SU-DHL-6 (cell line): ENCODE data around the gene SSNA1.

Experiments
- H2AFZ ChIP-seq: fragments of 200-600 bp; sonication (generic); 2 replicates; pipeline ENCODE4 v1.6.1; 2014; ENCODE audit warnings: low read depth, mild to moderate bottlenecking, moderate library complexity, mixed read lengths, antibody characterized with exemption, low read length; ENCODE audit not compliant: severe bottlenecking
- H3F3A ChIP-seq: fragments of 200-600 bp; shearing (Covaris generic); 2 replicates; pipeline ENCODE4 v1.6.0; 2016; ENCODE audit warnings: antibody characterized with exemption, mild to moderate bottlenecking; ENCODE audit not compliant: insufficient read depth
- H3K27ac ChIP-seq: fragments of 200-600 bp; sonication (generic); 2 replicates; pipeline ENCODE4 v1.5.1; 2016; ENCODE audit warnings: low read depth, mild to moderate bottlenecking, low read length, moderate library complexity, mixed read lengths
- H3K27me3 ChIP-seq: fragments of 200-600 bp; sonication (generic), shearing (Covaris generic); 2 replicates; pipeline ENCODE4 v1.6.0; 2014; ENCODE audit warnings: mild to moderate bottlenecking, low read length
- H3K36me3 ChIP-seq: fragments of 200-600 bp; sonication (generic); 2 replicates; pipeline ENCODE4 v1.6.1; 2014; ENCODE audit warnings: mild to moderate bottlenecking, low read length, mixed read lengths
- H3K4me2 ChIP-seq: fragments of 300-600, 200-600 bp; shearing (Covaris generic), sonication (generic); 2 replicates; pipeline ENCODE4 v1.6.0; 2014; ENCODE audit warnings: low read length, low read depth, mild to moderate bottlenecking; ENCODE audit not compliant: poor library complexity, severe bottlenecking
- H3K4me3 ChIP-seq: fragments of 200-600 bp; sonication (generic); 2 replicates; pipeline ENCODE4 v1.5.1; 2014; ENCODE audit warnings: antibody characterized with exemption, low read length, mild to moderate bottlenecking, mixed read lengths; ENCODE audit not compliant: insufficient read depth, poor library complexity, severe bottlenecking
- H3K79me2 ChIP-seq: fragments of 200-600 bp; sonication (generic); 2 replicates; pipeline ENCODE4 v1.6.1; 2014; ENCODE audit warnings: mild to moderate bottlenecking, low read length, moderate library complexity; ENCODE audit not compliant: insufficient read depth
- H3K9ac ChIP-seq: fragments of 200-600 bp; sonication (generic); 2 replicates; pipeline ENCODE4 v1.7.0; 2014; ENCODE audit warnings: mild to moderate bottlenecking, low read length
- H3K9me2 ChIP-seq: fragments of 200-600 bp; sonication (generic); replicated peaks from 2 replicates; pipeline ENCODE4 v1.6.1; 2014; ENCODE audit warnings: low read length; ENCODE audit not compliant: insufficient read depth
- H3K9me3 ChIP-seq: fragments of 200-600 bp; sonication (generic); 2 replicates; pipeline ENCODE4 v1.6.1; 2014; ENCODE audit warnings: low read length, mixed read lengths; ENCODE audit not compliant: insufficient read depth
- H4K20me1 ChIP-seq: fragments of 200-600 bp; sonication (generic); 2 replicates; pipeline ENCODE4 v1.6.1; 2014; ENCODE audit warnings: low read depth, mild to moderate bottlenecking, antibody characterized with exemption, low read length, moderate library complexity, mixed read lengths
- EZH2phosphoT487 ChIP-seq: fragments of 200-600 bp; sonication (generic), shearing (Covaris generic); conservative IDR thresholded peaks from 2 replicates; pipeline ENCODE4 v1.6.1; 2018; ENCODE audit warnings: mild to moderate bottlenecking, antibody characterized with exemption, low read length, moderate library complexity, mixed read lengths
- TF ChIP-seq, protein P1 (sequence below): fragments of 200-600 bp; sonication (generic); IDR thresholded peaks from one replicate; pipeline ENCODE4 v1.5.1; 2017; ENCODE audit warnings: antibody characterized with exemption, mild to moderate bottlenecking, low read length, moderate library complexity; ENCODE audit not compliant: insufficient read depth, poor library complexity, severe bottlenecking

Gene SSNA1

DNA sequence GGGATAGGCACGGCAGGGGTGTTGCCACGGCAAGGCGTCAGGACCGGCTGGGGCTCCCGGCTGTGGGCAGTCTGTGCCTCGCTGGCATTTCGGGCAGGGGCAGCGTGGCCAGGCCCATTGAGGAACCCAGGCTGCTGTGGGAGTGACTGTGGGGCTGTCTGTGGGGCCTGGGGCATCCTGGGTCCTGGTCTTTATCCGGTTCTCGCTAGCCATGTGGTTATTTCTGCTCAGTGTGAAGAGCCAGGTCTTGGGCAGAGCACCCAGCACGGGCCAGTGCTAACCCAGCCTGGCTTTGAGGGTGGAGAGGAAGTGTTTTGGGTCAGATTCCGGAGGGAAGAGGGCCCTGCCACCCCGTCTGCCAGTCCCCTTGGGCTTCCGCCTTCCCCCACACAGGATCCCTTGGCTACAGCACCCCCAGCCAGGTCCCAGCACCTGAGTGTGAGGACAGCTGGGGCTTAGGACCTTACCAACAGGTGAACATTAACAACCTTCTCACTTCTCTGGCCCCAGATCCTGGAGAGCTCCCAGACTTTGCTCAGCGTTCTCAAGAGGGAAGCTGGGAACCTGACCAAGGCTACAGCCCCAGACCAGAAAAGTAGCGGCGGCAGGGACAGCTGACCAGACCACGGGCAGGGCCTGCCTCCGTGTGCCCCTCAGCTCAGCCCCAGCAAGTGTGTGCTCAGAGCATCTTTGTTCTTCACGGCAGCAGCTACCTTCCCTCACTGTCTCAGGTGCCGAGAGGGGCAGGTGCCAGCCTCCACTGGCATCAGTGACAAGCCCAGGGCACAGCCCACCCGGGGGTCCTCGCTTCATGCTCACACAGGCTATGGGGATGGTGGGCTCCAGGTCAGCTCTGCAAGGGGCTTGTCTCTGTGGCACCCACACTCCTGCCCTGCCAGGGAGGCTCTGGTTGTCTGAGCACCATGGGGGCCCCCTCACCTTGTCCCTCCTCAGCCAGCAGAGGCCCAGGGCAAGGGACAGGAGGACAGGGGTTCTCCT is 1.1 kb downstream of the SSNA1 start:
- no peak overlapping the region for H2AFZ ChIP-seq
- peak overlapping the region; percentile 85 for H3K27ac ChIP-seq
- no peaks in the 10 kb centered on the region for H3F3A ChIP-seq
- no peaks in the 10 kb centered on the region for H3K9me3 ChIP-seq
- H4K20me1 ChIP-seq = no peaks in the 10 kb centered on the region
- peak overlapping the region; percentile 60 for H3K4me2 ChIP-seq
- peak overlapping the region; percentile 97 for H3K9ac ChIP-seq
- no peaks in the 10 kb centered on the region for H3K36me3 ChIP-seq
- H3K9me2 ChIP-seq = no peaks in the 10 kb centered on the region
- peaks cover 20% of the 10 kb centered on the region for H3K79me2 ChIP-seq
- H3K27me3 ChIP-seq = no peaks in the 10 kb centered on the region
- no peak for TF ChIP-seq EZH2phosphoT487
- TF ChIP-seq, protein P1, sequence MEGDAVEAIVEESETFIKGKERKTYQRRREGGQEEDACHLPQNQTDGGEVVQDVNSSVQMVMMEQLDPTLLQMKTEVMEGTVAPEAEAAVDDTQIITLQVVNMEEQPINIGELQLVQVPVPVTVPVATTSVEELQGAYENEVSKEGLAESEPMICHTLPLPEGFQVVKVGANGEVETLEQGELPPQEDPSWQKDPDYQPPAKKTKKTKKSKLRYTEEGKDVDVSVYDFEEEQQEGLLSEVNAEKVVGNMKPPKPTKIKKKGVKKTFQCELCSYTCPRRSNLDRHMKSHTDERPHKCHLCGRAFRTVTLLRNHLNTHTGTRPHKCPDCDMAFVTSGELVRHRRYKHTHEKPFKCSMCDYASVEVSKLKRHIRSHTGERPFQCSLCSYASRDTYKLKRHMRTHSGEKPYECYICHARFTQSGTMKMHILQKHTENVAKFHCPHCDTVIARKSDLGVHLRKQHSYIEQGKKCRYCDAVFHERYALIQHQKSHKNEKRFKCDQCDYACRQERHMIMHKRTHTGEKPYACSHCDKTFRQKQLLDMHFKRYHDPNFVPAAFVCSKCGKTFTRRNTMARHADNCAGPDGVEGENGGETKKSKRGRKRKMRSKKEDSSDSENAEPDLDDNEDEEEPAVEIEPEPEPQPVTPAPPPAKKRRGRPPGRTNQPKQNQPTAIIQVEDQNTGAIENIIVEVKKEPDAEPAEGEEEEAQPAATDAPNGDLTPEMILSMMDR = peak; percentile 16
- peak overlapping the region; percentile 96 for H3K4me3 ChIP-seq

DNA sequence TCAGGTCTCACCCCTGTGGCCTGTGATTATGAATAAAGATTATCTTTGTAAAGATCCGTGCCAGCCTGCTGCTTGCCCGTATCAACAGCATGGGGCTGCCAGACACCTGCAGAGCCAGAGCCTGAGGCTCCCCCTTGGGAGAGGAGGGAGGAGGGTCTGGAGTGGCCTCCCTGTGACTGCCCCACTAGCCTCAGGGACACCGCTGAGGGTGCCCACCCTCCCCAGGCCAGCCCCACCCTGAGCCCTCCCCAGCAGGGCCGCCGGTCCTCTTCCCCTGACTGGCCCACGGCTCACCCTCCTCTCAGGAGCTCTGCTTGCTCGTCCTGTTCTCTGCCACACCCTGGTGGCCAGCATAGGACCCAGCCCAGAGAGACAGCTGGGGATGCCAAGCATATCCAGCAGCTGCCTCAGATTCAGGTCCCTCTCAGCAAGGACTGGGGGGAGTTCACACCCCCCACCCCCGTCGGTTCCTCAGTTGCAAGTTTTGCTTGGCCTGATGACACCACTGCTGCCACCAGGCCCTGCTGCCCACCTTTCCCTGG is 1.9 kb downstream of the SSNA1 start:
- Histone ChIP-seq H3K27ac (no peak overlapping the region), H3K9me2 (no peaks in the 10 kb centered on the region), H3K4me2 (peak overlapping the region; percentile 60), H3K4me3 (no peak overlapping the region), H3K27me3 (no peaks in the 10 kb centered on the region), H2AFZ (no peak overlapping the region), H3K79me2 (peaks cover 20% of the 10 kb centered on the region), H3F3A (no peaks in the 10 kb centered on the region), H3K9me3 (no peaks in the 10 kb centered on the region), H3K36me3 (no peaks in the 10 kb centered on the region), H3K9ac (peak overlapping the region; percentile 97; the same call in 1 of the 2 replicates), H4K20me1 (no peaks in the 10 kb centered on the region)
- TF ChIP-seq, protein P1 = no peak

DNA sequence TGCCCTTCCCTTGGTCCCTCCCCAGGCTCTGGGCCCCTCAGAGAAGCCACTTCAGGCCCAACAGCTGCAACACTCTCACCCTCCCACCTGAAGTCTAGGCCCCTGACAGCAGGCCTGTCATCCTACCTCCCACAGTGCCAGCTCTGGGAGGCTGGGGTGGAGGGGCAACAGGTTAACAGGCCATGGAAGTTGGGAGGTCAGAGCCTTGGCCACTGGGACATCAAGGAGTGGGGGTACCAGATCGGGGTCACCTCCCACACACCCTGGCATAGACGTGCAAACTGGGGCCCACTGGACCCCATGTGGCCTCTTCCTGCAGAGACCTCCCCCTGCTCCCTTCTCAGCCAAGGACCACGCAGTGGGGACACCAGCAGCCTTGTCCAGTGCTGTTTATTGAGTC is 2.8 kb downstream of the SSNA1 start:
- H3K9ac ChIP-seq = no peak overlapping the region
- H3K4me2 ChIP-seq = no peak overlapping the region
- H3F3A ChIP-seq = no peaks in the 10 kb centered on the region
- no peaks in the 10 kb centered on the region for H3K9me3 ChIP-seq
- H2AFZ ChIP-seq = no peak overlapping the region
- no peaks in the 10 kb centered on the region for H3K36me3 ChIP-seq
- H3K27me3 ChIP-seq = no peaks in the 10 kb centered on the region
- H3K4me3 ChIP-seq = no peak overlapping the region
- H4K20me1 ChIP-seq = no peaks in the 10 kb centered on the region
- H3K27ac ChIP-seq = no peak overlapping the region
- peaks cover 20% of the 10 kb centered on the region for H3K79me2 ChIP-seq
- TF ChIP-seq, protein P1 = no peak
- no peak for TF ChIP-seq EZH2phosphoT487
- H3K9me2 ChIP-seq = no peaks in the 10 kb centered on the region
